Effector memory CD8-positive, alpha-beta T cell (primary cell): Measurements from ENCODE around the gene TFPT.

Source experiments
- ATAC-seq: fragments of 150-1000 bp; cut with Tn5 transposase; replicated peaks from 2 replicates; pipeline ENCODE4 v1.10.0; 2021; ENCODE audit warnings: mild to moderate bottlenecking, moderate library complexity
- DNase-seq, 3 experiments: peaks; one replicate each; pipeline ENCODE4 v3.0.0; 2021
- H3K27ac Mint-ChIP-seq, 2 donors: one replicate each; pipeline ENCODE4 v1.8.0; 2022; ENCODE audit warnings: mild to moderate bottlenecking in 2 of 2, mixed read lengths in 2 of 2, moderate library complexity in 2 of 2
- H3K27me3 Mint-ChIP-seq, 2 donors: one replicate each; pipeline ENCODE4 v1.8.0; 2022; ENCODE audit warnings: mixed read lengths in 2 of 2
- H3K36me3 Mint-ChIP-seq: one replicate; pipeline ENCODE4 v1.8.0; 2022; ENCODE audit warnings: mild to moderate bottlenecking, moderate library complexity, mixed read lengths; ENCODE audit not compliant: insufficient read depth
- H3K4me1 Mint-ChIP-seq, 2 donors: one replicate each; pipeline ENCODE4 v1.8.0; 2022; ENCODE audit warnings: low read depth in 2 of 2, mixed read lengths in 2 of 2
- H3K4me3 Mint-ChIP-seq, 2 donors: one replicate each; pipeline ENCODE4 v1.8.0; 2022; ENCODE audit warnings: mild to moderate bottlenecking in 2 of 2, mixed read lengths in 2 of 2, moderate library complexity in 2 of 2
- H3K9me3 Mint-ChIP-seq, 2 donors: one replicate each; pipeline ENCODE4 v1.8.0; 2022; ENCODE audit warnings: mixed read lengths in 2 of 2

Gene TFPT

DNA sequence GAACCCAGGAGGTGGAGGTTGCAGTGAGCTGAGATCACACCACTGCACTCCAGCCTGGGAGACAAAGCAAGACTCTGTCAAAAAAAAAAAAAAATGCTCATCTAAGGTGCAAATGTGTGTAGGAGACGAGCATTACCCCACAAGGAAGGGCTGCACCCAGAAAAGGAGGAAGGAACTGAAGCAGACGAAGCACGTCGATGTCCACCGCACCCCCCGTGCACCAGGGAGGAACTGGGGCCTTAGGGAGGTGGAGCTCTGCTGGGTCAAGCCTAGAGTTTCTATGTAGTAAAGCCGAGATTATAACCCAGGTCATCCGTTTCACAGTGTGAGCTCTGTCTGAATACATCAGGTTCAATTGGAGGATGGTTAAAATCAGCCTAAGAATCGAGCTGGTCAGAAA is 52.8 kb downstream of the TFPT start:
- Mint-ChIP-seq H3K27ac (no peak overlapping the region), H3K9me3 (no peaks in the 10 kb centered on the region), H3K27me3 (peaks cover 23 to 63% of the 10 kb centered on the region in 2 donors), H3K4me1 (no peaks in the 10 kb centered on the region), H3K36me3 (no peaks in the 10 kb centered on the region), H3K4me3 (no peak overlapping the region)
- ATAC-seq: no peak
- no peak for DNase-seq
